Trophoblast cell (in vitro differentiated cells and primary cell): ENCODE data around the gene GLIS1.

Source experiments
- DNase-seq, 2 donors: peaks; one replicate each; pipeline ENCODE4 v3.0.0-alpha.2; 2016
- H2AFZ ChIP-seq: 2 replicates; pipeline ENCODE4 v1.6.1; 2013; ENCODE audit warnings: low read length, moderate library complexity, mild to moderate bottlenecking; ENCODE audit not compliant: insufficient read depth, poor library complexity
- H2AK5ac ChIP-seq: 2 replicates; pipeline ENCODE4 v1.6.1; 2013; ENCODE audit warnings: mild to moderate bottlenecking, low read length
- H2BK120ac ChIP-seq: 2 replicates; pipeline ENCODE4 v1.6.1; 2013; ENCODE audit warnings: low read length, mild to moderate bottlenecking, moderate library complexity; ENCODE audit not compliant: insufficient read depth, poor library complexity
- H2BK12ac ChIP-seq: 2 replicates; pipeline ENCODE4 v1.6.1; 2013; ENCODE audit warnings: mild to moderate bottlenecking, low read length, moderate library complexity
- H2BK5ac ChIP-seq: 2 replicates; pipeline ENCODE4 v1.6.1; 2013; ENCODE audit warnings: low read length, low read depth, moderate library complexity, mild to moderate bottlenecking; ENCODE audit not compliant: poor library complexity
- H3K14ac ChIP-seq: 2 replicates; pipeline ENCODE4 v1.6.1; 2013; ENCODE audit warnings: mild to moderate bottlenecking, low read length
- H3K18ac ChIP-seq: 2 replicates; pipeline ENCODE4 v1.6.1; 2013; ENCODE audit warnings: mild to moderate bottlenecking, low read length
- H3K23ac ChIP-seq: 2 replicates; pipeline ENCODE4 v1.6.1; 2013; ENCODE audit warnings: low read length
- H3K27ac ChIP-seq: 2 replicates; pipeline ENCODE4 v1.5.1; 2013; ENCODE audit warnings: low read depth, mild to moderate bottlenecking, inconsistent platforms, low read length, moderate library complexity
- H3K27me3 ChIP-seq: 2 replicates; pipeline ENCODE4 v1.6.1; 2013; ENCODE audit warnings: inconsistent platforms, mild to moderate bottlenecking, low read length, moderate library complexity; ENCODE audit not compliant: insufficient read depth
- H3K36me3 ChIP-seq, 2 experiments: 1 replicate in 1 of 2; 2 replicates in 1 of 2; pipeline ENCODE4 v1.6.1; 2013; ENCODE audit warnings: low read length in 2 of 2, mild to moderate bottlenecking in 2 of 2, moderate library complexity in 1 of 2; ENCODE audit not compliant: insufficient read depth in 2 of 2, control insufficient read depth in 1 of 2
- H3K4ac ChIP-seq: 2 replicates; pipeline ENCODE4 v1.6.1; 2013; ENCODE audit warnings: low read depth, mild to moderate bottlenecking, low read length, moderate library complexity
- H3K4me1 ChIP-seq, 2 experiments: 1 replicate in 1 of 2; 2 replicates in 1 of 2; pipeline ENCODE4 v1.6.1; 2013; ENCODE audit warnings: low read length in 2 of 2, mild to moderate bottlenecking in 2 of 2, moderate library complexity in 1 of 2; ENCODE audit not compliant: insufficient read depth in 2 of 2, control insufficient read depth in 1 of 2
- H3K4me2 ChIP-seq: 2 replicates; pipeline ENCODE4 v1.6.1; 2013; ENCODE audit warnings: inconsistent platforms, mild to moderate bottlenecking, low read length, moderate library complexity
- H3K4me3 ChIP-seq: 2 replicates; pipeline ENCODE4 v1.5.1; 2013; ENCODE audit warnings: mild to moderate bottlenecking, low read depth, low read length, inconsistent platforms
- H3K79me1 ChIP-seq: one replicate; pipeline ENCODE4 v1.6.1; 2013; ENCODE audit warnings: low read length
- H3K79me2 ChIP-seq: 2 replicates; pipeline ENCODE4 v1.6.1; 2013; ENCODE audit warnings: low read length, mild to moderate bottlenecking; ENCODE audit not compliant: control insufficient read depth, insufficient read depth, poor library complexity
- H3K9ac ChIP-seq: 2 replicates; pipeline ENCODE4 v1.6.1; 2013; ENCODE audit warnings: mild to moderate bottlenecking, low read length
- H3K9me3 ChIP-seq: 2 replicates; pipeline ENCODE4 v1.6.1; 2013; ENCODE audit warnings: low read depth, mild to moderate bottlenecking, control low read depth, inconsistent platforms, low read length; ENCODE audit not compliant: insufficient read depth
- H4K12ac ChIP-seq: 2 replicates; pipeline ENCODE4 v1.6.1; 2013; ENCODE audit warnings: low read depth, mild to moderate bottlenecking, low read length, moderate library complexity
- H4K8ac ChIP-seq: 2 replicates; pipeline ENCODE4 v1.6.1; 2013; ENCODE audit warnings: low read depth, mild to moderate bottlenecking, low read length, moderate library complexity
- H4K91ac ChIP-seq: one replicate; pipeline ENCODE4 v1.6.1; 2013; ENCODE audit warnings: low read depth, mild to moderate bottlenecking, low read length, moderate library complexity
- WGBS: extraction: QIAGEN DNeasy Blood & Tissue Kit; methylation state at CpG from one replicate; pipeline ENCODE4 v1.1.7; 2013; ENCODE audit warnings: missing lambda C conversion rate; ENCODE audit not compliant: insufficient read length, insufficient coverage; ENCODE audit errors: extremely low coverage; 5-methylcytosine and 5-hydroxymethylcytosine counted together

GLIS1 gene

GRCh38 chr1:53484705-53485477 lies 254.1 kb downstream of the GLIS1 start:
- Histone ChIP-seq H3K4me2 (no peak overlapping the region), H3K4me3 (peak overlapping the region; percentile 30), H2AFZ (no peak overlapping the region), H3K36me3 (no peaks in the 10 kb centered on the region), H3K23ac (no peak overlapping the region), H3K18ac (no peak overlapping the region), H4K12ac (no peak overlapping the region), H3K9me3 (peaks cover 2% of the 10 kb centered on the region), H3K4me1 (no peaks in the 10 kb centered on the region), H3K79me2 (no peaks in the 10 kb centered on the region), H3K9ac (no peak overlapping the region), H4K8ac (no peak overlapping the region), H2AK5ac (no peak overlapping the region), H3K4ac (no peak overlapping the region), H3K27me3 (no peaks in the 10 kb centered on the region), H3K14ac (no peak overlapping the region), H4K91ac (no peak overlapping the region), H2BK5ac (no peak overlapping the region), H3K27ac (no peak overlapping the region), H2BK12ac (no peak overlapping the region), H3K79me1 (no peaks in the 10 kb centered on the region), H2BK120ac (no peak overlapping the region)
- no peak for DNase-seq
- no CpG with 5 or more reads among the region's 19 CpGs for WGBS

GRCh38 chr1:53483656-53484055 lies 255.3 kb downstream of the GLIS1 start:
- Histone ChIP-seq H3K4me3 (no peak overlapping the region), H2BK12ac (no peak overlapping the region)

GRCh38 chr1:53483170-53483569 lies 255.8 kb downstream of the GLIS1 start:
- H4K12ac ChIP-seq: no peak overlapping the region
- H3K36me3 ChIP-seq: no peaks in the 10 kb centered on the region
- no peak overlapping the region for H3K4me3 ChIP-seq
- H3K9ac ChIP-seq: no peak overlapping the region
- no peak overlapping the region for H3K23ac ChIP-seq
- H2AK5ac ChIP-seq: no peak overlapping the region
- H3K27me3 ChIP-seq: no peaks in the 10 kb centered on the region
- H3K18ac ChIP-seq: no peak overlapping the region
- no peaks in the 10 kb centered on the region for H3K79me1 ChIP-seq
- H4K8ac ChIP-seq: no peak overlapping the region
- no CpG with 5 or more reads among the region's 9 CpGs for WGBS
- H3K4me2 ChIP-seq: no peak overlapping the region
- H2BK12ac ChIP-seq: no peak overlapping the region
- H2BK5ac ChIP-seq: no peak overlapping the region
- H3K14ac ChIP-seq: no peak overlapping the region
- H3K79me2 ChIP-seq: no peaks in the 10 kb centered on the region
- H4K91ac ChIP-seq: no peak overlapping the region
- H2AFZ ChIP-seq: no peak overlapping the region
- H3K9me3 ChIP-seq: peaks cover 2% of the 10 kb centered on the region
- H3K4ac ChIP-seq: no peak overlapping the region
- H3K27ac ChIP-seq: no peak overlapping the region
- DNase-seq: no peak
- H2BK120ac ChIP-seq: no peak overlapping the region
- no peaks in the 10 kb centered on the region for H3K4me1 ChIP-seq

More at GRCh38 chr1:53483656-53484055, 255.3 kb downstream of the GLIS1 start:
- H3K9ac ChIP-seq: no peak overlapping the region
- H2AK5ac ChIP-seq: no peak overlapping the region
- no peak overlapping the region for H4K8ac ChIP-seq
- WGBS: no CpG with 5 or more reads among the region's 4 CpGs
- H3K4ac ChIP-seq: no peak overlapping the region
- H4K91ac ChIP-seq: no peak overlapping the region
- no peak overlapping the region for H3K4me2 ChIP-seq
- no peak overlapping the region for H4K12ac ChIP-seq
- H3K18ac ChIP-seq: no peak overlapping the region
- no peak for DNase-seq
- H3K23ac ChIP-seq: no peak overlapping the region
- no peak overlapping the region for H2BK5ac ChIP-seq
- H3K4me1 ChIP-seq: no peaks in the 10 kb centered on the region
- H3K14ac ChIP-seq: no peak overlapping the region
- H2AFZ ChIP-seq: no peak overlapping the region
- no peak overlapping the region for H3K27ac ChIP-seq
- no peaks in the 10 kb centered on the region for H3K79me1 ChIP-seq
- peaks cover 2% of the 10 kb centered on the region for H3K9me3 ChIP-seq
- no peaks in the 10 kb centered on the region for H3K27me3 ChIP-seq
- H2BK120ac ChIP-seq: no peak overlapping the region
- H3K36me3 ChIP-seq: no peaks in the 10 kb centered on the region
- H3K79me2 ChIP-seq: no peaks in the 10 kb centered on the region

GRCh38 chr1:53482441-53483153 lies 256.4 kb downstream of the GLIS1 start:
- Histone ChIP-seq H3K79me1 (no peaks in the 10 kb centered on the region), H3K4me2 (no peak overlapping the region), H3K4me3 (no peak overlapping the region), H2BK12ac (no peak overlapping the region), H3K27ac (no peak overlapping the region), H2BK120ac (no peak overlapping the region), H3K27me3 (no peaks in the 10 kb centered on the region), H3K9ac (no peak overlapping the region), H2BK5ac (no peak overlapping the region), H4K12ac (no peak overlapping the region), H3K14ac (no peak overlapping the region), H3K36me3 (no peaks in the 10 kb centered on the region), H3K9me3 (peaks cover 2% of the 10 kb centered on the region), H4K91ac (no peak overlapping the region), H3K4ac (no peak overlapping the region), H3K18ac (no peak overlapping the region), H3K23ac (no peak overlapping the region), H2AK5ac (no peak overlapping the region), H3K4me1 (no peaks in the 10 kb centered on the region), H4K8ac (no peak overlapping the region), H3K79me2 (no peaks in the 10 kb centered on the region), H2AFZ (no peak overlapping the region)
- WGBS: no CpG with 5 or more reads among the region's 14 CpGs
- no peak for DNase-seq
